ENCODE measurements around the gene INSC.

The INSC gene

DNA sequence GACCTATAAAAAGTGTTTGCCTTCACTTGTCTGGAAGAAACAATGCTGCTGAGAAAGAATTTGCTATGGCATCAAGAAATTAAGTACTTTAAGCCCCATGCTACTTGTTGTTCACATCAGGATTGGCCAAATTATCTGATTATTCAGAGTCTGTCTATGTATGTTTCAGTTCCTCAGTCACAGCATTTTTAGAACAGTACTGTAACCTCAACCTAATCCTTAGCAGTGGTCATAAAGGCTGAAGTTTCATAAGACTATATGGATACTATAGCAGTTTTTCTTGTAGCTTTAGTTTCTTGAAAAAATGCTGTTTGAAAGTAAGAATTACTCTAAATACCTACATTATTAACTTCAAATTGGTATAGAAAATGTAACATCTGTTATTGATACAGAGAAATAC, 153.9 kb downstream of the INSC start:
- no peak for FAIRE-seq
- no peak for DNase-seq (ENCODE audit: extremely low spot score, insufficient read length, low read depth)

DNA sequence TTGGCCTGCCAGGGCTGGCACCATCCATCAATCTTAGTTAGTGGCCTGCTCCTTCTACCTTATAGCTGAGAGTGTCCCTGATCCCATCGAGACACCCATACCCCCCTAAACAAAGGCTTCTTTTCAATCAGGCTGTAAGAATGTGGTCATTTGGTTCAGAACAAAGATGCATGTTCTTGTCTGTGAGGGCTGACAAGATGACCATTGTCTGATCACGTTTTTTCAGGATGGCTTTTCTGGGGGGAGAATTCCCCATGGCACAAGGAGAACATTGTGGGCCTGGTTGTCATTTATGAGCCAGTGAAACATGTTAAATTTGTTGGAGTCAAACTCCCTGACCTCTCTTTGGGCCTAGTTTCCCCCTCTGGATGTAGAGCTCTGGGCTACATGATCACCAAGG, 160.4 kb downstream of the INSC start:
- no peak for DNase-seq (ENCODE audit: extremely low spot score, insufficient read length, low read depth)

GRCh38 chr11:15276621-15277020, 161.9 kb downstream of the INSC start:
- DNase-seq (ENCODE audit: extremely low spot score, insufficient read length, low read depth): no peak

More for the DNA sequence above, 160.4 kb downstream of the INSC start:
- FAIRE-seq: no peak

DNA sequence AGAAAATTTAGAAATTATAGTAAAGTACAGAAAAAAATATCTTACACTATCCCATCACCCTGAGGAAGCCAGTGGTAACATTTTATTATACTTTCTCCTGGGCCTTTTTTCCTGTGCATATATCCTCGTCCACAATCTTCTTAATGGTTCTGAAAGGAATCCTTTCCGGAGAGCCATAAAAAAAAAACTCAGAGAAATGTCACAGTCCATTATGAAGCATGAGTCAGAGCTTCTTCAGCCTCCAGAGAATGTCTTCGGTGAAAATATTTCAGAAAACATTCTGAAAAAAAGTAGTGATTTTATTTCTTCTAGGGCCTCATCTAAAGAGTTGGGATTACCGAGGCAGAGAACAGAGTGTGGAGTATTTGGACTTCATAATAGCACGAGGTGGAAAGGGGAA, 163.4 kb downstream of the INSC start:
- no peak for FAIRE-seq
- no peak for DNase-seq (ENCODE audit: extremely low spot score, insufficient read length, low read depth)

More at GRCh38 chr11:15276621-15277020, 161.9 kb downstream of the INSC start:
- FAIRE-seq: no peak

GRCh38 chr11:15280393-15280792, 165.7 kb downstream of the INSC start:
- DNase-seq (ENCODE audit: extremely low spot score, insufficient read length, low read depth) (no peak), FAIRE-seq (no peak)

DNA sequence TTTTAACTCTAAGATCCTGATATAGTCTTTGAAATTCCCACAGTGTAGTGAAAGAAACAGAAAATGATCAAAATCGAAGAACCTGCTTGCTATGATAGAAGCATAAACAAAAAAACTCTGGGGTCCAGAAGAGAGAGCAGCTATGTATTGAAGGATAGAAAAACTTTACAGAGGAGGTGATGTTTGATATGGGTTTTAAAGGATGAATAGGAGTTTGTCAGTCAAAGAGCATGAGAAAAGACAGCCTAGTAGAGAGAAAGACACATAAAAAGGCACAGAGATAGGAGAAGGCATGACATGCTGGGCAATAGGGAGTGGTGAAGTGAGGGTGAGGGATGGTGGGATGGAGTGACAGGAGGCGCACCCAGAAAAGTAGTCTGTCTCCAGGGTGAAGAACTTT, 168.0 kb downstream of the INSC start:
- FAIRE-seq (no peak), DNase-seq (ENCODE audit: extremely low spot score, insufficient read length, low read depth) (no peak)

DNA sequence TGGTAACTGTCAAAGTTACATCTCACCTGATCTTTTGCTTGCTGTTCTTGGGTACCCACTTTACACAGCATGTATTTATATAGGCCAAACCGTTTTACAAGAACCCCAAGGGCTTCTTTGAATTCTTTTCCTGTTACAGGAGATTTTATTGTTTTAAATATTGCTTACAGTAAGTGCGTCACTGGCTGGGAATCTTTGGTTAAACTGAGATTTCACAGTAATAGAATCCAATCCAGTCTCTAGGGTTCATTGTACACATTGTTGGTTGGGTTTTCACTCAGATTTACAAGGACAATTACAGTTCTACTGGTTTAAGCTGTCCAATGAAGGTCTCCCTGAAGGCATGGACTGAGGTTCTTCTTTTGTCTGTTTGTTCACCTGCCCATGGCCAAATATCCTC, 171.7 kb downstream of the INSC start:
- no peak for DNase-seq (ENCODE audit: extremely low spot score, insufficient read length, low read depth)

DNA sequence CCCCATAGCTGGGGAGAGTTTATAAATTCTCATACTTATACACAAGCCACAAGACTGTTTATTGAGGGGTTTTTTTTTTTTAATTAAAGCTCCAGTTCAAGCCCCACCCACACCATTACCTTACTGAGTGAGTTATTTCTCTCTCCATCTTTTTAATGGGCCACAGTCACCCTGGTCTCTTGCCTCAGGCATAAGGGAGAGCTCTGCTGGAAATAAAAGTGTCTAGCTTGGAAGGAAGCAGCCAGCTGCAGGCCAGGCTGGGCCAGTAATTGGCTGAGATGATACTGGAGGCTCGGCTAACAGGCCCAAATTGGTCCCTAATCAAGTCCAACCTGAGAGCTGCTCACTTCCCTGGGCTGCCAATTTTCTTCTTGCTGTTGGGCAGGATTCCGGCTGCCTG, 174.1 kb downstream of the INSC start:
- DNase-seq (ENCODE audit: extremely low spot score, insufficient read length, low read depth): no peak
- no peak for FAIRE-seq

More for the DNA sequence above, 171.7 kb downstream of the INSC start:
- FAIRE-seq: no peak

GRCh38 chr11:15289723-15290122, 175.0 kb downstream of the INSC start:
- no peak for FAIRE-seq
- no peak for DNase-seq (ENCODE audit: extremely low spot score, insufficient read length, low read depth)

DNA sequence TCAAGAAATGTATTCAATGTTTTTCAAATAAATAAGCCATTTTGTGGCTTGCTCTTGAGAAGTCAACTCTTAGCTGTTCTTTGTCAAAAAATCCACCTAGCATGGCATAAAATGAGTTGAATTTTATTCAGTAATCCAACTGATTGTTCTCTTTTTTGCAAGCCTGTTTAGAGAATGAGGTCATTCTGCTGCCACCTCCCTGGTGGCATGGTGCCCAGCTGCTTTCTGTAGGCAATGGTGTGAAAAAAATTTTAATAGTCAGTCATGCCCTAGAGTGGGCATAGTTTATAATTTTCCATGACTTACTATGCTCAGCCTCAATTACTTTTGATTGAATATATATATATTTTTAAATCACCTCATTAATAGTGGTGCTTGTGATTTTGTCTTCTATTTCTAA, 177.2 kb downstream of the INSC start:
- FAIRE-seq: no peak
- no peak for DNase-seq (ENCODE audit: extremely low spot score, insufficient read length, low read depth)

GRCh38 chr11:15293975-15294620, 179.4 kb downstream of the INSC start:
- DNase-seq (ENCODE audit: extremely low spot score, insufficient read length, low read depth): no peak
- FAIRE-seq: no peak

DNA sequence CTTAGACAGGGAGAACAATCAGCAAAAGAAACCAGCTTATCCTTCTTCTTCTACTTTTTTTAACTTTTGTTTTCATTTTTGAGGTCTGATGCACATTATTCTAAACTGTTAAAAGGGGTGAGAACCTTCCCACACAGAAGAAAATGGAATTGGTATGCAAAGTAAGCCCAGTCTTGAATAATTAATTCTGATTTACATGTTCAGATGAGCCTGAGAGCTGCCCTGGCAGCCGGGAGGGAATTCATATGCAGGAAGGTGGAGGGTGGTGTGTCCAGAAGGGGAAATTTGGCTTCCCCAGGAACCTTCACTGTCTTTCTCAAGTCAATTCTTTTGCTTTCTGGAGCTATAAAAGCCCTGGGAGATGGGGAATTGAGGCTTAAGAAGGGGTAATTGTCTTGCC, 181.0 kb downstream of the INSC start:
- no peak for DNase-seq (ENCODE audit: extremely low spot score, insufficient read length, low read depth)
- FAIRE-seq: no peak

All from GM18507 (cell line).